ENCODE measurements around the gene FABP3. TPM values are rescaled to one million over a fixed set of nuclear protein-coding genes. Genes with fewer than 3 reads are reported as not detected.

Gene FABP3
- total and polyA plus RNA-seq, 2 of the 8 experiments (the other 6 are each of a cell fraction or from before 2014, with no cell fraction given) = 34.8 to 43.9 TPM

DNA sequence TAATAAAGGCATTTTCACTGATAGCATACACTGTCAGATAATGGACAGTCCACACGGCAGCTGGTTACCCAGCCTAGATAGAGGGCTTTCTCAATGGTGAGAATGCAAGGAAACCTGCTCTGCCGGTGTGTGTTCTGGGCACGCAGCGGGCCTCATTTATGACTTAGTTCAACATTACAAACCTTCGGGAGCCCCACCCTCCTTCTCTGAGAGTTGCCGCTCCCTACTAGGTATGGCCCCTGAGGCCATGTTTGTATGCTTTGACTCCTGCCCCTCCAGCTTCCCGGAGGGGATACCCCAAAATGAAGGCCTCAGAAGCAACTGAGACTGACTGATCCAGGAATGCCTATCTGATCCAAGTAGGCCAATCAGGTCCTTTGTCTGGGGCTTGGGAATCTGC, 17.2 kb upstream of the FABP3 start:
- 90% methylated on average over 7 of the region's 7 CpGs; no CpG with 5 or more reads in 1 of the 2 experiments for WGBS, 2 experiments (ENCODE audit: extremely low coverage in 1 of 2, insufficient coverage in 1 of 2, insufficient read length in 1 of 2, insufficient replicate concordance in 2 of 2, low coverage in 1 of 2, low lambda C conversion rate in 2 of 2, missing lambda C conversion rate in 1 of 2)
- no peak overlapping the region for H4K8ac ChIP-seq (ENCODE audit: extremely low read depth, insufficient read depth, low read length)
- no peaks in the 10 kb centered on the region for H3K9me3 ChIP-seq (ENCODE audit: insufficient read depth in 2 of 2, low read depth in 1 of 2, low read length in 1 of 2)
- FAIRE-seq (no peak), DNase-seq (ENCODE audit: low read depth in 1 of 2, low spot score in 2 of 2) (no peak)
- H4K5ac ChIP-seq (ENCODE audit: insufficient read length, low read depth, low read length) = no peak overlapping the region
- no peak overlapping the region for H2BK5ac ChIP-seq (ENCODE audit: low read depth, low read length)
- peaks cover 0 to 4% (median 3%) of the 10 kb centered on the region in 4 experiments; a peak in 4 of 7 replicates for H3K4me1 ChIP-seq (replicated peaks in 1 of 4; ENCODE audit: control insufficient read depth in 3 of 4, insufficient read depth in 4 of 4, low read length in 3 of 4)
- no peak overlapping the region for H2BK15ac ChIP-seq (ENCODE audit: low read length)
- no peaks in the 10 kb centered on the region for H3K27me3 ChIP-seq (replicated peaks in 1 of 4; ENCODE audit: control insufficient read depth in 3 of 4, extremely low read depth in 1 of 4, insufficient read depth in 3 of 4, low read length in 3 of 4)
- no peak overlapping the region for H3K56ac ChIP-seq (replicated peaks; ENCODE audit: insufficient read length, low read depth, low read length)
- ChIA-PET POLR2A (ENCODE audit: partially characterized antibody) (interaction anchor here (1.2 to 2.3 kb wide), 4 partner anchors 12 to 159 kb away, joined by 5 to 8 read pairs (median 6); partner anchors contain the start of gene FABP3), CTCF (ENCODE audit: partially characterized antibody) (interaction anchor here (0.5 to 3.0 kb wide), 6 partner anchors 20 to 197 kb away, joined by 3 to 23 read pairs (median 3); no protein-coding TSS in a partner anchor)
- H3K36me3 ChIP-seq (ENCODE audit: control insufficient read depth in 2 of 4, insufficient read depth in 4 of 4, low read length in 3 of 4) = no peaks in the 10 kb centered on the region
- H3K23me2 ChIP-seq (ENCODE audit: low read depth, low read length) = peaks cover 2% of the 10 kb centered on the region; the same call in 1 of the 2 replicates
- H3K18ac ChIP-seq (ENCODE audit: extremely low read depth, low read length) = no peak overlapping the region
- peak overlapping the region; percentile 48; the same call in 1 of the 2 replicates for H2AFZ ChIP-seq (ENCODE audit: low read length)
- H3K27ac ChIP-seq (ENCODE audit: low read depth, low read length) = no peak overlapping the region
- no peak overlapping the region for H3K4ac ChIP-seq (replicated peaks; ENCODE audit: insufficient read length, low read depth, low read length)
- no peaks in the 10 kb centered on the region for H4K20me1 ChIP-seq (replicated peaks in 1 of 2; ENCODE audit: control insufficient read depth in 1 of 2, insufficient read depth in 2 of 2, low read length in 2 of 2)
- no peak overlapping the region for H3K9ac ChIP-seq (replicated peaks in 1 of 4; ENCODE audit: extremely low read depth in 1 of 4, low read depth in 3 of 4, low read length in 3 of 4)
- no peak overlapping the region for H2BK20ac ChIP-seq (ENCODE audit: low read length)
- no peak overlapping the region for H3K23ac ChIP-seq (ENCODE audit: insufficient read length)
- no peak overlapping the region for H3K4me3 ChIP-seq (ENCODE audit: extremely low read depth in 1 of 4, insufficient read depth in 2 of 4, low read depth in 3 of 4, low read length in 4 of 4)
- no peak overlapping the region for H2BK12ac ChIP-seq (ENCODE audit: low read depth, low read length)
- no peak overlapping the region for H2AK5ac ChIP-seq (ENCODE audit: low read depth, low read length)
- no peak overlapping the region for H2BK120ac ChIP-seq (replicated peaks; ENCODE audit: low read depth, low read length)
- no peak overlapping the region for H3K4me2 ChIP-seq (ENCODE audit: insufficient read depth in 1 of 2, low read depth in 2 of 2, low read length in 2 of 2)
- no peak overlapping the region for H3K14ac ChIP-seq (ENCODE audit: insufficient read length)
- H3K79me2 ChIP-seq (ENCODE audit: control insufficient read depth in 1 of 2, insufficient read depth in 2 of 2, low read length in 2 of 2) = no peaks in the 10 kb centered on the region
- H3K79me1 ChIP-seq (ENCODE audit: low read depth, low read length) = no peaks in the 10 kb centered on the region
- no peak overlapping the region for H4K91ac ChIP-seq (replicated peaks; ENCODE audit: insufficient read length, low read length)
- no peak for TF ChIP-seq RBBP5 (IDR thresholded peaks at IDR 0.05; ENCODE audit: borderline replicate concordance, low read depth, low read length)
- TF ChIP-seq KDM5A (IDR thresholded peaks at IDR 0.05; ENCODE audit: low read length) = no peak
- TF ChIP-seq SIRT6 (IDR thresholded peaks at IDR 0.05; ENCODE audit: low read length) = no peak
- TF ChIP-seq MAFK (IDR thresholded peaks at IDR 0.05; ENCODE audit: low read depth, low read length) = no peak
- TF ChIP-seq EZH2 (IDR thresholded peaks at IDR 0.05; ENCODE audit: low read depth, low read length, severe bottlenecking) = no peak
- no peak for TF ChIP-seq SRF (IDR thresholded peaks at IDR 0.05; ENCODE audit: low read depth, low read length)
- no peak for TF ChIP-seq SP4 (IDR thresholded peaks at IDR 0.05; ENCODE audit: low read length)
- no peak for TF ChIP-seq CHD2 (IDR thresholded peaks at IDR 0.05; ENCODE audit: low read length)
- no peak for TF ChIP-seq NANOG (IDR thresholded peaks at IDR 0.05; ENCODE audit: insufficient read depth, low read depth, low read length, poor library complexity, severe bottlenecking)
- TF ChIP-seq, protein P1, sequence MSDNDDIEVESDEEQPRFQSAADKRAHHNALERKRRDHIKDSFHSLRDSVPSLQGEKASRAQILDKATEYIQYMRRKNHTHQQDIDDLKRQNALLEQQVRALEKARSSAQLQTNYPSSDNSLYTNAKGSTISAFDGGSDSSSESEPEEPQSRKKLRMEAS (IDR thresholded peaks at IDR 0.05) = no peak
- TF ChIP-seq CREB1 (IDR thresholded peaks at IDR 0.05) = no peak
- TF ChIP-seq RXRA (IDR thresholded peaks at IDR 0.05; ENCODE audit: insufficient read depth, low read depth, low read length) = no peak
- no peak for TF ChIP-seq SAP30 (IDR thresholded peaks at IDR 0.05; ENCODE audit: insufficient read depth, insufficient replicate concordance, low read length)
- no peak for TF ChIP-seq CBX5 (IDR thresholded peaks at IDR 0.05; ENCODE audit: low read depth, low read length)

All from H1 (cell line).